Rectal smooth muscle tissue (tissue), 1 donor: ENCODE measurements around the gene MT1E.

Source experiments
- H3K27ac ChIP-seq: one replicate; pipeline ENCODE4 v1.7.0; 2013; ENCODE audit warnings: low read depth, low read length, inconsistent platforms
- H3K27me3 ChIP-seq: one replicate; pipeline ENCODE4 v1.7.0; 2013; ENCODE audit warnings: low read length; ENCODE audit not compliant: control insufficient read depth, insufficient read depth
- H3K36me3 ChIP-seq: one replicate; pipeline ENCODE4 v1.7.0; 2013; ENCODE audit warnings: low read length; ENCODE audit not compliant: control insufficient read depth, insufficient read depth
- H3K4me1 ChIP-seq: one replicate; pipeline ENCODE4 v1.7.0; 2013; ENCODE audit warnings: low read length; ENCODE audit not compliant: control insufficient read depth, insufficient read depth
- H3K4me3 ChIP-seq: one replicate; pipeline ENCODE4 v1.7.0; 2013; ENCODE audit warnings: low read length
- H3K9ac ChIP-seq: one replicate; pipeline ENCODE4 v1.7.0; 2013; ENCODE audit warnings: low read length

The MT1E gene

DNA sequence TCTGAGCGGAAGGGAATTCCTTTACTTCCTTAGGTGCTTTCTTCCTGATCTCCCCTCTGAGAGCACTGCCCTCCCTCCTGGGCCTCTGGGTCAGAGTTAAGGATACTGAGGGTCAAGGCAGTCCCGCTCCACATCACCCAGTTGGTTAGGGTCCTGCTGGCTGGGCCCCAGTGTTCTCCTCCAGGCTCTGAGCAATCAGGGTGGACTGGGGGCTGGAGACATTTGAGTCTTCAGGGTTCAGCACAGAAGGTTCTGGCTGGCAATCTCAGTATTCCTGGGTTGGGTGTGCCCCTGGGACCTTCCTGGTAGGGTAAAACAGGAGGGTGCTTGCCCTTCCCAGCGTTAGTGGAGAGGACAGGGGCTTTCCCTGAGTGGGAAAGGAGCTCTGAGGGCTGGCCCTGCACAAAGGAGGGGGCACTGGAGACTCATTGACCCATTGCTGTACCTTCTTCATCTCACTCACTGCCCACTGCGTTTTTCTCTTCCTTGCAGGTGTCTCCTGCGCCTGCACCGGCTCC lies 7.3 kb downstream of the MT1E start:
- Histone ChIP-seq H3K4me3 (peak overlapping the region; percentile 62), H3K27ac (peak overlapping the region; percentile 2), H3K36me3 (no peaks in the 10 kb centered on the region), H3K27me3 (peaks cover 21% of the 10 kb centered on the region), H3K4me1 (no peaks in the 10 kb centered on the region), H3K9ac (peak overlapping the region; percentile 68)

DNA sequence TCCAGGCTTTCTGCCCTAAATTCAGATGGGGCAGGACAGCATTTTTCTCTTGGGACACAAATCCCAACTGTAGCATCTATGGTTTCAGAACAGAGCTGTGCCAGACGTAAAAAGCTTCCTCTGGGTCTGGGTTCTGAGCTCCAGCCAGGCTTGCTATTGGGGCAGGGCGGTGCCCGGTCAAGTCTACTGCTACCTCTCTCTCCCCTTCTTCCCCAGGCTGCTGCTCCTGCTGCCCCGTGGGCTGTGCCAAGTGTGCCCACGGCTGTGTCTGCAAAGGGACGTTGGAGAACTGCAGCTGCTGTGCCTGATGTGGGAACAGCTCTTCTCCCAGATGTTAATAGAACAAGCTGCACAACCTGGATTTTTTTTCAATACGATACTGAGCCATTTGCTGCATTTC lies 8.0 kb downstream of the MT1E start:
- Histone ChIP-seq H3K9ac (no peak overlapping the region), H3K27ac (no peak overlapping the region), H3K36me3 (no peaks in the 10 kb centered on the region), H3K27me3 (peaks cover 28% of the 10 kb centered on the region), H3K4me1 (no peaks in the 10 kb centered on the region), H3K4me3 (peak overlapping the region; percentile 62)

DNA sequence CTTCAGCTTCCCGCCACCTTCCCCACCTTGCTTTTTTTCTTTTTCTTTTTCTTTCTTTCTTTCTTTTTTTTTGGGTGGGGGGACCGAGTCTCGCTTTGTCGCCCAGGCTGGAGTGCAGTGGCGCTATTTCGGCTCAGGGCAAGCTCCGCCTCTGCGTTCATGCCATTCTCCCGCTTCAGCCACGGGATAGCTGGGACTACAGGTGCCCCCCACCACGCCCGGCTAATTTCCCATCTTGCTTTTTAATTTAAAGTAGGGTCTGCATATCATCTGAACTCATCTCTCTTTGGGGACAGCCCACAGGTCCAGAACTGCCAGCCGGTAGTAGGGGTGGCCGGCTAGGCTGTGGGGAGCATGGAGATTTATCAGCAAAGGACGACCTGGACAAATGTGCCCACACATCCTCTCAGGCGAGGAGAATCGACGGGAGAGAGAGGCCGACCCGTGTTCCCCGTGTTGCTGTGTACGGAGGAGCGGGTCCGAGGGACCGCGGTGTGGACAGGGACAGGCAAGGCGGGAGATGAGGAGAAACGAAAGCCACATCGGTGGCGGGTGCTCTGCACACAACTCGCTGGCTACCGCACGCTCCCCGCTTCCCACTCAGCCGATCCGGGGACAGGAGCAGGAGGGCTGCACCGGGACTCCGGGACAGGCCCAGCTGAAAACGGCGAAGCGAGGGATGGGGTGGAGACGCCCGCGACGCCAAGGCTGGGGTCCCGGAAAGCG lies 9.3 kb downstream of the MT1E start:
- Histone ChIP-seq H3K27ac (no peak overlapping the region), H3K27me3 (peaks cover 37% of the 10 kb centered on the region), H3K4me3 (peak overlapping the region; percentile 16), H3K36me3 (no peaks in the 10 kb centered on the region), H3K4me1 (no peaks in the 10 kb centered on the region), H3K9ac (no peak overlapping the region)

DNA sequence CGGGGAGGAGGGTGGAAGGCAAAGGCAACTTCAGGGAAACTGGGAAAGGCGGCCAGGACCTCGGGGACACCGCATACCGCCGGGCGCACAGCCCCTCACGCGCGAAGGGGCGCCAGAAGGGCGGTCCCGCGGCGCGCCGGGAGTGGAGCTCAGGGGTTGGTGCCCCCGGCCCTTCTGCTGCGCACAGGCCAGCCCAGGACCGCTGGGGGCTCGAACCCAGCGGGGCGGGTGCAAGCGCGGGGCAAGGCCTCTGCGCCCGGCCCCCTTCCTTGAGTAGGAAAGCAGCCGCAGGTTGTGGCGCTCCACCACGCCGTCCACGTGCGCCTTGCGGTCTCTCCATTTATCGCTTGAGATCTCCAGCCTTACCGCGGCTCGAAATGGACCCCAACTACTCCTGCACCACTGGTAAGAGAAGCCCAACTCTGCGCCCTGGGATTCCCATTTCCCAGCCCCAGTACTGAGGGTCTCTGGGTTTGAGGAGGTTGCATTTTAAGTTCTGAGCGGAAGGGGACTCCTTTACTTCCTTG lies 9.9 kb downstream of the MT1E start:
- no peaks in the 10 kb centered on the region for H3K4me1 ChIP-seq
- H3K4me3 ChIP-seq: peak overlapping the region; percentile 16
- peaks cover 37% of the 10 kb centered on the region for H3K27me3 ChIP-seq
- H3K9ac ChIP-seq: no peak overlapping the region
- no peak overlapping the region for H3K27ac ChIP-seq
- no peaks in the 10 kb centered on the region for H3K36me3 ChIP-seq

DNA sequence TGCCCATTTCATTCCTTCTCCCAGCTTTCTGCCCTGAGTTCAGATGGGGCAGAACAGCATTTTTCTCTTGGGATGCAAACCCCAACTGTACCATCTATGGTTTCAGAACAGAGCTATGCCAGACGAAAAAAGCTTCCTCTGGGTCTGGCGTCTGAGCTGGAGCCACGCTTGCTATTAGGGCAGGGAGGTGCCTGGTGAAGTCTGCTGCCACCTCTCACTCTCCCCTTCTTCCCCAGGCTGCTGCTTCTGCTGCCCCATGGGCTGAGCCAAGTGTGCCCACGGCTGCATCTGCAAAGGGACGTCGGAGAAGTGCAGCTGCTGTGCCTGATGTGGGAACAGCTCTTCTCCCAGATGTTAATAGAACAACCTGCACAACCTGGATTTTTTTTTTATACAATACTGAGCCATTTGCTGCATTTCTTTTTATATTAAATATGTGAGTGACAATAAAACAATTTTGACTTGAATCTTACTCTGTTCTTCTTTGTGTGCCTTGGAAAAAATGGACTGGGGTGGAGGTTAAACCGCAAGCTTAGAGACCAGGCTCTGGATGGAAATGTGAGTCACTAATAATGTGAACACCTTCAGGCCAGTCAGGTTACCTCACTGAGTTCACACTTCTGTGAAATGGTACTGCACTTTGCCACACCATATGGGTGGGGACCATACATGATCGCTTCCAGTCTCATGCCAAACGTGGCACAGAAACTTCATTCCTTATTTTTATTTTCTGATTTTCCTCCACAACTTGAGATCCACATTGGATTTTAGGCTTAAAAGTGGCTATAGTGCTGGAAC lies 11.2 kb downstream of the MT1E start:
- no peaks in the 10 kb centered on the region for H3K36me3 ChIP-seq
- no peak overlapping the region for H3K27ac ChIP-seq
- H3K27me3 ChIP-seq: peaks cover 37% of the 10 kb centered on the region
- no peak overlapping the region for H3K9ac ChIP-seq
- no peak overlapping the region for H3K4me3 ChIP-seq
- no peaks in the 10 kb centered on the region for H3K4me1 ChIP-seq

DNA sequence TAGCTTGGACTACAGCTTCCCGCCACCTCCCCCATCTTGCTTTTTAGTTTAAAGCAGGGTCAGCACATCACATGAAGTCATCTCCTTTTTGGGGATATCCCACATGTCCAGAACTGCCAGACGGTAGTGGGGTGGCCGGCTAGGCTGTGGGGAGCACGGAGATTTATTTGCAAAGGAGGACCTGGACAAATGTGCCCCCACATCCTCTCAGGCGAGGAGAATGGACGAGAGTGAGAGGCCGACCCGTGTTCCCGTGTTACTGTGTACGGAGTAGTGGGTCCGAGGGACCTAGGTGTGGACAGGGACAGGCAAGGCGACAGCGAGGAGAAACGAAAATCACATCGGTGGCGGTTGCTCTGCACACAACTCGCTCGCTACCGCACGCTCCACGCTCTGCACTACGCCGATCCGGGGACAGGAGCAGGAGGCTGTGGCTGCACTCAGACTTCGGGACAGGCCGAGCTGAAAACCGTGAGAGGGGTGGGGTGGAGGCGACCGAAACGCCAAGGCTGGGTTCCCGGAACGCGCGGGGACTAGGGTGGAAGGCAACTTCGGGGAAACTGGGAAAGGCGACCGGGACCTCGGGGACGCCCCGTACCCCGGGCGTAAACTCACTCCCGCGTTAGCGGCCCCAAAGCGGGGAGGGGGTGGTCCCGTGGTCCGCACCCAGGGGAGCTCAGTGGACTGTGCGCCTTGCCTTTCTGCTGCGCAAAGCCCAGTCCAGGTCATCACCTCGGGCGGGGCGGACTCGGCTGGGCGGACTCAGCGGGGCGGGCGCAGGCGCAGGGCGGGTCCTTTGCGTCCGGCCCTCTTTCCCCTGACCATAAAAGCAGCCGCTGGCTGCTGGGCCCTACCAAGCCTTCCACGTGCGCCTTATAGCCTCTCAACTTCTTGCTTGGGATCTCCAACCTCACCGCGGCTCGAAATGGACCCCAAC lies 12.5 kb downstream of the MT1E start, which contains the start of gene MT1A:
TSS of gene MT1A (plus strand) at position 853 of the 937 bp plus-strand sequence. CDS start at position 926, 73 bp downstream.
- Histone ChIP-seq H3K27ac (peak within 1 kb of the TSS; percentile 30), H3K36me3 (no peaks in the 10 kb centered on the region), H3K4me3 (peak within 1 kb of the TSS; percentile 65), H3K9ac (no peak within 1 kb of the TSS), H3K27me3 (peaks cover 37% of the 10 kb centered on the region), H3K4me1 (no peaks in the 10 kb centered on the region)

DNA sequence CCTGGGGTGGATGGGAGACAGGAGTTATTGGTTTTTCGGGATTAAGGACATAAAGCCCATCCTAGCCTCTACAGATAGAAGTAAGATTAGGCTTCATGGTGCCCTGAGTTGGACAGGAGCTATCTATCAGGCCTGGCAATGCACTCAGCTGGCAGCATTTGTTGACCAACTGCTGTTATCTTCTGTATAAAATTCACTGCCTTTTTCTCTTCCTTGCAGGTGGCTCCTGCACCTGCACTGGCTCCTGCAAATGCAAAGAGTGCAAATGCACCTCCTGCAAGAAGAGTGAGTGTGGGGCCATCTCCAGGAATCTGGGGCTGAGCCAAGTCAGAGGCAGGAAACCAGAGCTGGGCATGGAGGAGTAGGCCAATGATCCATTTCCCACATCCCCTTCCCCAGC lies 13.5 kb downstream of the MT1E start:
- Histone ChIP-seq H3K4me1 (no peaks in the 10 kb centered on the region), H3K4me3 (no peak overlapping the region), H3K27ac (no peak overlapping the region), H3K36me3 (no peaks in the 10 kb centered on the region), H3K9ac (no peak overlapping the region), H3K27me3 (peaks cover 33% of the 10 kb centered on the region)

DNA sequence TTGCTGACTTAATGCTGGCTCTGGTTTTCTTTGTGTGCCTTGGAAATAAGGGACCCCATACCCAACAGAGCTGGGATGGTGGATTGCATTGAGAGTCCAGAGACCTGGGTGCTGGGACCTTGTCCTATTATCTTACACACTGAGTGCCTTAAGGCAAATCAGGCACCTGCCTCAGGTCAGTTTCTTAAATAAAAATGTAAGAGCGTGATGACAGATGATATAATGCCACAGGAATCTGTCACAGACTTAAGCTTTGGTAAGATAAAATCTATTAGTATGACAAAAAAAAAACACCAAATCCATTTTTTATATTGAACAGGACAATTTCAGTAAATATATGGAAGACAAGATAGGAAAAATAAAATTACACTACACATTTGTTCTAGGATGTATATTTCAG lies 14.5 kb downstream of the MT1E start:
- Histone ChIP-seq H3K36me3 (no peaks in the 10 kb centered on the region), H3K4me3 (no peak overlapping the region), H3K27ac (no peak overlapping the region), H3K4me1 (no peaks in the 10 kb centered on the region), H3K9ac (no peak overlapping the region), H3K27me3 (peaks cover 30% of the 10 kb centered on the region)

DNA sequence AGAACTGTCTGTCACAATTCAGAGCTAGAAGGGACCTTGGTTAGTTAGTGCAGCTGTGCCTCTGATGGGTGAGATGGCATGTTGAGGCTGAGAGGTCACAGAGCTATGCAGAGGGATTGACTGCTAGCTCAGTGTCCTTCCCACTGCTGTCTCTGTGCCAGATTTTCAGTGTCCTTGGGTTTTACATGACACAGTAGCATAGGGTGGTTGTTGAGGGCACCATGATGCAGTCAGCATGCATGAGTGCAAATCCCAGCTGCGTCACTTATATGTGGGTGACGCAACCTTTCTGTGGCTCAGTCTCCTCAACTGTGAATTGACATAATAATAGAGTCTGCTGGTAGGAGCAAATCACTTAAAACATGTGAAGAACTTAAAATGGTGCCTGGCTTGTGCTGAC lies 15.6 kb downstream of the MT1E start:
- Histone ChIP-seq H3K4me1 (no peaks in the 10 kb centered on the region), H3K36me3 (no peaks in the 10 kb centered on the region), H3K4me3 (no peak overlapping the region), H3K27ac (no peak overlapping the region), H3K27me3 (peaks cover 24% of the 10 kb centered on the region), H3K9ac (no peak overlapping the region)

DNA sequence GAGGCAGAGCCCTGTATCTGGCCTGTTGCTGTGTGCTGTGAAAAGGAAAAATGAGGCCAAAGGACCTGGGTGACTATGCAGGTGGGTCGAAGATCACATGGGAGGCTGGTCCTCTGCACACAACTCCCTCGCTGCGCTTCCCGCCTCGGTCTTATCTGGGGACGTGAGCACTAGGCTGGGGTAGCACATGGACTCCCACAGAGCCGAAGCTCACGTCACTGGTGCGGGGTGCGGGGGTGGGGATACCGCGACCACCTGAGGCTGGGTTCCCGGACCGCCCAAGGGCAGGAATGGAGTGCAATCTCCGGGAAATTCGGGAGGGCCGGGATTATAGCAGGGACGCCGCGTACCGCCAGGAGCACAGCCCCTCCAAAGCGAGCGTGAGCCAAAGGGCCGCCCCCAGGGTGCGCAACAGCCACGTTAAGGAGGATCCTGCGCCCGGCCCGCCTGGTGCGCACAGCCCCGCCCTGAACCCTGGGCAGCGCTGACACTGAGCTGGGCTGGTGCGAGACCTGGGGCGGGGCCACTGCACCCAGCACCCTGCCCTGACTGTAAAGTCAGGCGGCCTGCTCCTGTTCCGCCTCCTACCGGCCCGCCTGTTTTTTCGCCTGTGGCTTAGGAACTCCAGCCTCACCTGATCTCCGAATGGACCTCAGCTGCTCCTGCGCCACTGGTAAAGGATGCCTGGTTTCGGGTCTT lies 17.6 kb downstream of the MT1E start:
- Histone ChIP-seq H3K27me3 (peaks cover 13% of the 10 kb centered on the region), H3K27ac (no peak overlapping the region)

DNA sequence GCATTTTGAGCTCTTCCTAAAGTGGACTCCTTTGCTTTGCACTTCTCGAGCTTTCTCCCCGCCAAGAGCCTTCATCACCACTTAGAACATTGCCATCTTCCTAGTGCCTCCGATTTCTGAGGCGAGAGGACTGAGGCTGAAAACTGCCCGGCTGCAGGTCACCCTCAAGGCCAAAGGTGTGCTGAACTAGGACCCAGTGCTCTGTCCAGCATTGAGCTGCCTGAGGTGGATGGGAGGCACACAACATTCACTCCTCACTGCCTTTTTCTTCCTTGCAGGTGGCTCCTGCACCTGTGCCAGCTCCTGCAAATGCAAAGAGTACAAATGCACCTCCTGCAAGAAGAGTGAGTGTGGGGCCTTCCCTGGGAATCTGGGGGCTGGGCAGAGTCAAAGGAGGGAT lies 18.3 kb downstream of the MT1E start:
- Histone ChIP-seq H3K27me3 (peaks cover 8% of the 10 kb centered on the region), H3K27ac (no peak overlapping the region), H3K4me3 (peak overlapping the region; percentile 48), H3K36me3 (no peaks in the 10 kb centered on the region), H3K9ac (no peak overlapping the region), H3K4me1 (no peaks in the 10 kb centered on the region)

More for the DNA sequence above, 17.6 kb downstream of the MT1E start:
- Histone ChIP-seq H3K9ac (no peak overlapping the region), H3K4me3 (peak overlapping the region; percentile 48), H3K36me3 (no peaks in the 10 kb centered on the region), H3K4me1 (no peaks in the 10 kb centered on the region)
